CD4-positive, alpha-beta T cell (primary cell): ENCODE data around the gene UBL5. TPM values are rescaled to one million over a fixed set of nuclear protein-coding genes. Genes with fewer than 3 reads are reported as not detected.
A peak's percentile ranks its signal among the peaks of the same experiment; 100 is the strongest.
"Not testable (repeated sequence)": the region's sequence is repeated elsewhere in the genome, so short reads cannot be mapped to it uniquely, and the experiment has no call there.

Experiments
- ATAC-seq: fragments of 200-7000 bp; cut with Tn5 transposase; one replicate; pipeline ENCODE4 v1.10.0; 2022; ENCODE audit warnings: mild to moderate bottlenecking; ENCODE audit not compliant: poor library complexity
- CTCF ChIA-PET: fragments of 350-600 bp; sonication (Branson Sonifier 250); formaldehyde crosslinking; loops from one replicate; lab custom pipeline; 2021; ENCODE audit warnings: antibody characterized with exemption, inconsistent platforms; lab: Charles Lee
- POLR2A ChIA-PET: fragments of 350-600 bp; sonication (Branson Sonifier 250); formaldehyde crosslinking; loops from one replicate; lab custom pipeline; 2021; ENCODE audit warnings: antibody characterized with exemption, inconsistent platforms; lab: Charles Lee
- DNase-seq, 14 experiments: peaks; one replicate each; pipeline ENCODE4 v3.0.0-alpha.2; 2013 to 2020; ENCODE audit warnings: mixed read lengths in 2 of 14
- H3K27ac ChIP-seq, 2 donors: one replicate each; pipeline versions ENCODE4 v1.5.1 to v1.7.0; 2013; ENCODE audit warnings: low read length in 2 of 2, low read depth in 1 of 2, mild to moderate bottlenecking in 1 of 2
- H3K27me3 ChIP-seq, 2 experiments: 1 replicate in 1 of 2; 2 replicates in 1 of 2; pipeline versions ENCODE4 v1.6.1 to v1.7.0; 2013; ENCODE audit warnings: low read length in 2 of 2, control low read depth in 1 of 2, mild to moderate bottlenecking in 1 of 2, moderate library complexity in 1 of 2; ENCODE audit not compliant: insufficient read depth in 2 of 2, control insufficient read depth in 1 of 2
- H3K36me3 ChIP-seq: one replicate; pipeline ENCODE4 v1.6.1; 2013; ENCODE audit warnings: low read length, control low read depth; ENCODE audit not compliant: insufficient read depth
- H3K4me1 ChIP-seq: one replicate; pipeline ENCODE4 v1.6.1; 2013; ENCODE audit warnings: low read length, control low read depth; ENCODE audit not compliant: insufficient read depth
- H3K4me3 ChIP-seq: one replicate; pipeline ENCODE4 v1.5.1; 2013; ENCODE audit warnings: mild to moderate bottlenecking, low read length, moderate library complexity
- H3K9me3 ChIP-seq, 2 experiments: 1 replicate in 1 of 2; 2 replicates in 1 of 2; pipeline versions ENCODE4 v1.6.1 to v1.7.0; 2013; ENCODE audit warnings: low read length in 2 of 2, mild to moderate bottlenecking in 2 of 2, control low read depth in 1 of 2, moderate library complexity in 1 of 2; ENCODE audit not compliant: control insufficient read depth in 1 of 2, insufficient read depth in 1 of 2
- H3K27ac Mint-ChIP-seq: one replicate; pipeline ENCODE4 v1.8.0; 2020; ENCODE audit warnings: mixed read lengths
- H3K27me3 Mint-ChIP-seq: one replicate; pipeline ENCODE4 v1.8.0; 2021; ENCODE audit warnings: mixed read lengths
- H3K36me3 Mint-ChIP-seq: one replicate; pipeline ENCODE4 v1.8.0; 2021; ENCODE audit warnings: low read depth, mixed read lengths
- H3K4me1 Mint-ChIP-seq: one replicate; pipeline ENCODE4 v1.8.0; 2021; ENCODE audit warnings: low read depth, mixed read lengths
- H3K4me3 Mint-ChIP-seq: one replicate; pipeline ENCODE4 v1.8.0; 2020; ENCODE audit warnings: mild to moderate bottlenecking, mixed read lengths
- H3K9me3 Mint-ChIP-seq: one replicate; pipeline ENCODE4 v1.8.0; 2020; ENCODE audit warnings: mixed read lengths
- CTCF ChIP-seq: fragments of 200-600 bp; IDR thresholded peaks from one replicate; pipeline ENCODE4 v1.8.0; 2022; ENCODE audit warnings: antibody characterized with exemption, mild to moderate bottlenecking
- intact Hi-C, 2 experiments: fragments of 100-400 bp; cut with DNase I in 1 of 2; cut with micrococcal nuclease in 1 of 2; formaldehyde crosslinking; loops; one replicate each; pipeline versions ENCODE4 v1.15.1 to v1.9.0; 2023 to 2025; cut with DNase I, micrococcal nuclease
- total RNA-seq, 174 experiments: library from RNA in 2 of 174; stranded (reverse) in 2 of 174; gene quantifications; one replicate each; pipeline ENCODE4 v1.2.3 and lab custom pipeline; 2021 to 2026

Gene UBL5
- total RNA-seq, 2 experiments from 2014 or later, result 163 to 165 TPM

GRCh38 chr19:9785367-9786331 lies 42.1 kb upstream of the UBL5 start:
- DNase-seq (peak; percentile 92 to 99 (median 98)), ATAC-seq (peak; percentile 84)
- Mint-ChIP-seq H3K4me1 (peaks cover 31% of the 10 kb centered on the region), H3K27ac (peak overlapping the region; percentile 91), H3K9me3 (no peaks in the 10 kb centered on the region), H3K36me3 (peaks cover 9% of the 10 kb centered on the region), H3K4me3 (peak overlapping the region; percentile 94), H3K27me3 (no peaks in the 10 kb centered on the region)
- H3K4me1 ChIP-seq, result peaks cover 19% of the 10 kb centered on the region
- no peaks in the 10 kb centered on the region for H3K9me3 ChIP-seq
- H3K27me3 ChIP-seq, result no peaks in the 10 kb centered on the region
- CTCF ChIA-PET, result interaction anchor here (0.7 kb wide), 1 partner anchor 18 kb away, joined by 4 read pairs; no protein-coding TSS in a partner anchor
- TF ChIP-seq CTCF, result no peak
- H3K36me3 ChIP-seq, result no peaks in the 10 kb centered on the region
- POLR2A ChIA-PET, result interaction anchor here (0.9 to 1.2 kb wide), 2 partner anchors 17 to 18 kb away, joined by 3 to 5 read pairs; partner anchors contain the start of gene ZNF846
- intact Hi-C loops, result loop anchor here (1.0 to 2.0 kb wide), 3 partner anchors 17 to 34 kb away; partner anchors contain the start of genes ZNF846 (in 2 of the 2) and FBXL12 (in 1 of the 2)
- H3K27ac ChIP-seq, result peak overlapping the region; percentile 87 to 92
- H3K4me3 ChIP-seq, result peak overlapping the region; percentile 69

- Mint-ChIP-seq H3K27me3 (no peaks in the 10 kb centered on the region), H3K9me3 (no peaks in the 10 kb centered on the region), H3K4me1 (peaks cover 35% of the 10 kb centered on the region), H3K4me3 (peak overlapping the region; percentile 94), H3K27ac (peak overlapping the region; percentile 91), H3K36me3 (peaks cover 6% of the 10 kb centered on the region)
- Histone ChIP-seq H3K27me3 (no peaks in the 10 kb centered on the region), H3K9me3 (no peaks in the 10 kb centered on the region), H3K27ac (peak overlapping the region; percentile 87 to 92), H3K36me3 (no peaks in the 10 kb centered on the region), H3K4me1 (peaks cover 25% of the 10 kb centered on the region), H3K4me3 (peak overlapping the region; percentile 69)
- POLR2A ChIA-PET, result no interaction called here
- TF ChIP-seq CTCF, result no peak
- CTCF ChIA-PET, result no interaction called here
- intact Hi-C loops, result no loop called here
- DNase-seq (no peak), ATAC-seq (no peak)
These were observed 41.4 kb upstream of the UBL5 start for GRCh38 chr19:9786342-9786741.

- H3K4me1 Mint-ChIP-seq, result peaks cover 39% of the 10 kb centered on the region
- ChIA-PET POLR2A (no interaction called here), CTCF (no interaction called here)
- intact Hi-C loops, result no loop called here
- H3K9me3 Mint-ChIP-seq, result no peaks in the 10 kb centered on the region
- Histone ChIP-seq H3K4me1 (peaks cover 26% of the 10 kb centered on the region), H3K27ac (no peak overlapping the region), H3K4me3 (no peak overlapping the region), H3K36me3 (no peaks in the 10 kb centered on the region), H3K27me3 (no peaks in the 10 kb centered on the region), H3K9me3 (no peaks in the 10 kb centered on the region)
- no peaks in the 10 kb centered on the region for H3K27me3 Mint-ChIP-seq
- peak overlapping the region; percentile 86 for H3K4me3 Mint-ChIP-seq
- ATAC-seq (no peak), DNase-seq (no peak)
- no peak for TF ChIP-seq CTCF
- peaks cover 6% of the 10 kb centered on the region for H3K36me3 Mint-ChIP-seq
- H3K27ac Mint-ChIP-seq, result peak overlapping the region; percentile 91
These were observed 40.9 kb upstream of the UBL5 start for GRCh38 chr19:9786819-9787218.

- H3K4me3 Mint-ChIP-seq, H3K36me3 Mint-ChIP-seq, H3K9me3 Mint-ChIP-seq, H3K9me3 ChIP-seq, H3K27ac Mint-ChIP-seq, ATAC-seq, H3K27me3 ChIP-seq, H3K36me3 ChIP-seq, DNase-seq, H3K27me3 Mint-ChIP-seq, H3K27ac ChIP-seq, H3K4me3 ChIP-seq, intact Hi-C loops: not testable (repeated sequence)
- POLR2A ChIA-PET, result interaction anchor here (0.6 kb wide), 1 partner anchor 204 kb away, joined by 3 read pairs; no protein-coding TSS in a partner anchor
- CTCF ChIA-PET, result interaction anchor here (0.6 to 0.9 kb wide), 2 partner anchors 8 to 186 kb away, joined by 3 read pairs; no protein-coding TSS in a partner anchor
- H3K4me1 ChIP-seq, result peaks cover 35% of the 10 kb centered on the region
- H3K4me1 Mint-ChIP-seq, result peaks cover 39% of the 10 kb centered on the region
These were observed 39.1 kb upstream of the UBL5 start for GRCh38 chr19:9788604-9789003.
